NT2/D1 (cell line): ENCODE results near the gene GDPD4.

Experiments used
- YY1 ChIP-seq: IDR thresholded peaks from 2 replicates; pipeline ENCODE4 v1.6.1; 2011; ENCODE audit not compliant: insufficient read length, insufficient read depth
- ZNF274 ChIP-seq: IDR thresholded peaks from 2 replicates; pipeline ENCODE4 v1.6.1; 2011; ENCODE audit warnings: mild to moderate bottlenecking, low read depth, low read length

- TF ChIP-seq ZNF274 (no peak), YY1 (no peak)
Measured at GRCh38 chr11:77181799-77182541, 119.5 kb downstream of the GDPD4 start.
